ENCODE data around the gene GNG8. TPM values are rescaled to one million over a fixed set of nuclear protein-coding genes. Genes with fewer than 3 reads are reported as not detected.

The GNG8 gene
- total RNA-seq, 1 experiment from 2014 or later: not detected

DNA sequence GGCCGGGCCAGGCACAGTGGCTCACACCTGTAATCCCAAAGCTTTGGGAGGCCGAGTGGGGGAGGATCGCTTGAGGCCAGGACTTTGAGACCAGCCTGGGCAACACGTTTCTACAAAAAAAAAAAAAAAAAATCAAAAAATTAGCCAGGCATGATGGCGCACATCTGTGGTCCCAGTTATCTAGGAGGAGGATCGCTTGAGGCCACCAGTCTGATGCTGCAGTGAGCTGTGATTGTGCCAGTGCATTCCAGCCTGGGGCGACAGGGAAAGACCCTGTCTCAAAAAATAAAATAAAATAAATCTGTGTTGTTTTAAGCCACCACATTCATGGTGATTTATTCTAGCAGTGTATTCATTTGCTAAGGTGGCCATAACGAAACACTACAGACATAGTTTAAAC, 29.1 kb upstream of the GNG8 start:
- no peaks in the 10 kb centered on the region for H4K20me1 ChIP-seq (ENCODE audit: control insufficient read depth, insufficient read depth, insufficient read length)
- H3K27ac ChIP-seq (ENCODE audit: insufficient read length, low read depth, low read length): no peak overlapping the region
- Mint-ChIP-seq H3K4me3 (no peak overlapping the region), H3K27me3 (ENCODE audit: low read depth) (peaks cover 12% of the 10 kb centered on the region), H3K36me3 (ENCODE audit: insufficient read depth in 1 of 3, low read depth in 3 of 3) (no peaks in the 10 kb centered on the region), H3K9me3 (no peaks in the 10 kb centered on the region; a peak in 1 of 5 replicates), H3K4me1 (peaks cover 8 to 11% of the 10 kb centered on the region in 2 experiments), H3K27ac (no peak overlapping the region)
- H3K56ac ChIP-seq (ENCODE audit: insufficient read length, low read depth, low read length): no peak overlapping the region
- WGBS (ENCODE audit: extremely low coverage, insufficient read length, low lambda C conversion rate): no CpG with 5 or more reads among the region's 8 CpGs
- no peak overlapping the region for H3K9ac ChIP-seq (ENCODE audit: extremely low read depth, insufficient read length, low read length)
- H3K9me3 ChIP-seq (ENCODE audit: control insufficient read depth, low read depth, low read length): no peaks in the 10 kb centered on the region
- TF ChIP-seq, protein P1, sequence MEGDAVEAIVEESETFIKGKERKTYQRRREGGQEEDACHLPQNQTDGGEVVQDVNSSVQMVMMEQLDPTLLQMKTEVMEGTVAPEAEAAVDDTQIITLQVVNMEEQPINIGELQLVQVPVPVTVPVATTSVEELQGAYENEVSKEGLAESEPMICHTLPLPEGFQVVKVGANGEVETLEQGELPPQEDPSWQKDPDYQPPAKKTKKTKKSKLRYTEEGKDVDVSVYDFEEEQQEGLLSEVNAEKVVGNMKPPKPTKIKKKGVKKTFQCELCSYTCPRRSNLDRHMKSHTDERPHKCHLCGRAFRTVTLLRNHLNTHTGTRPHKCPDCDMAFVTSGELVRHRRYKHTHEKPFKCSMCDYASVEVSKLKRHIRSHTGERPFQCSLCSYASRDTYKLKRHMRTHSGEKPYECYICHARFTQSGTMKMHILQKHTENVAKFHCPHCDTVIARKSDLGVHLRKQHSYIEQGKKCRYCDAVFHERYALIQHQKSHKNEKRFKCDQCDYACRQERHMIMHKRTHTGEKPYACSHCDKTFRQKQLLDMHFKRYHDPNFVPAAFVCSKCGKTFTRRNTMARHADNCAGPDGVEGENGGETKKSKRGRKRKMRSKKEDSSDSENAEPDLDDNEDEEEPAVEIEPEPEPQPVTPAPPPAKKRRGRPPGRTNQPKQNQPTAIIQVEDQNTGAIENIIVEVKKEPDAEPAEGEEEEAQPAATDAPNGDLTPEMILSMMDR (conservative IDR thresholded peaks at IDR 0.05): no peak
- H3K23me2 ChIP-seq (ENCODE audit: insufficient read length, low read depth, low read length, poor library complexity, severe bottlenecking): peaks cover 7% of the 10 kb centered on the region
- no peak overlapping the region for H2BK120ac ChIP-seq (ENCODE audit: low read depth, low read length, poor library complexity, severe bottlenecking)
- H3T11ph ChIP-seq (ENCODE audit: low read length): no peak overlapping the region
- H3K23ac ChIP-seq (ENCODE audit: insufficient read length, low read depth, low read length): no peak overlapping the region
- no peak overlapping the region for H3K4me2 ChIP-seq (ENCODE audit: insufficient read depth, insufficient read length, low read length)
- H2AK5ac ChIP-seq (ENCODE audit: insufficient read length, low read length): no peak overlapping the region
- H2AFZ ChIP-seq (ENCODE audit: low read length): no peak overlapping the region
- H2BK20ac ChIP-seq (ENCODE audit: low read depth, low read length, poor library complexity, severe bottlenecking): no peak overlapping the region
- DNase-seq: no peak
- no peak overlapping the region for H4K91ac ChIP-seq (ENCODE audit: insufficient read length, low read depth, low read length)
- no peaks in the 10 kb centered on the region for H3K79me2 ChIP-seq (ENCODE audit: insufficient read depth, low read length)
- H3K4ac ChIP-seq (ENCODE audit: low read depth, low read length): no peak overlapping the region
- no peaks in the 10 kb centered on the region for H3K4me1 ChIP-seq (ENCODE audit: insufficient read depth, low read length)
- H4K8ac ChIP-seq (replicated peaks; ENCODE audit: insufficient read length, low read depth, low read length): no peak overlapping the region
- no peaks in the 10 kb centered on the region for H3K27me3 ChIP-seq (ENCODE audit: insufficient read depth, low read length)
- no peaks in the 10 kb centered on the region for H3K79me1 ChIP-seq (ENCODE audit: insufficient read depth, low read depth, low read length, poor library complexity, severe bottlenecking)
- H2BK15ac ChIP-seq (ENCODE audit: low read depth, low read length): no peak overlapping the region
- H3K14ac ChIP-seq (ENCODE audit: insufficient read depth, low read length): no peak overlapping the region
- no peak overlapping the region for H2BK12ac ChIP-seq (ENCODE audit: insufficient read length, low read depth, low read length)
- H3K18ac ChIP-seq (ENCODE audit: insufficient read length, low read depth, low read length): no peak overlapping the region
- no peak overlapping the region for H2BK5ac ChIP-seq (ENCODE audit: insufficient read length, low read length)
- H4K5ac ChIP-seq (ENCODE audit: insufficient read length, low read depth, low read length): no peak overlapping the region
